ENCODE results near the gene RPP14.

RPP14 gene

DNA sequence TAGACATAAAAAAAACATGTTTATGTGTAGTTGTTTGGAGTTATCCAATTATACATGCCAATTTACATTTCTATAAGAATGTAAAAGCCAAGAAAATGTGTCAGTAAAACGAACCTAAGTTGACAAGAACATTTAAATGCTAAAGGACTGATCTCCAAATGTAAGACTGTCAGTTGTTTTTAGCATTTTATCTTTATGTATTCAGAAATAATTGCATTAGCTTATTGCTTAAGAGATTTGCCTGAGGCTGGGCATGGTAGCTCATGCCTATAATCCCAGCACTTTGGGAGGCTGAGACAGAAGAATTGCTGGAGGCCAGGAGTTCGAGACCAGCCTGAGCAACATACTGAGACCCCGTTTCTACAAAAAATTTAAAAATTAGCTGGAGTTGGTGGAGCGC lies 53.6 kb downstream of the RPP14 start:
- DNase-seq = no peak

DNA sequence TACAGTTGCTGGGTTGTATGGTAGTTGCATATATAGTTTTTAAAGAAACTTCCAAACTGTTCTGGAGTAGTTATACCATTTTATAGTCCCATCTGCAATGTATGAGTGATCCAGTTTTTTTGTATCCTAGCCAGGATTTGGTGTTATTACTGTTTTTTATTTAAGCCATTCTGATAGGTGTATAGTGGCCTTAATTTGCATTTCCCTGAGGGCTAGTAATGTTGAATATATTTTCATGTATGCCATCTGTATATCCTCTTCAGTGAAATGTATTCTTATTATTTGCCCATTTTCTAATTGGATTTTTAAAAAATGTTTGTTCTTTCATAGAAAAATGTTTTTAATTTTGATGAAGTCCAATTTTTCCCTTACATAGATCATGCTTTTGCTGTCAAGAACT lies 55.8 kb downstream of the RPP14 start:
- no peak for DNase-seq

DNA sequence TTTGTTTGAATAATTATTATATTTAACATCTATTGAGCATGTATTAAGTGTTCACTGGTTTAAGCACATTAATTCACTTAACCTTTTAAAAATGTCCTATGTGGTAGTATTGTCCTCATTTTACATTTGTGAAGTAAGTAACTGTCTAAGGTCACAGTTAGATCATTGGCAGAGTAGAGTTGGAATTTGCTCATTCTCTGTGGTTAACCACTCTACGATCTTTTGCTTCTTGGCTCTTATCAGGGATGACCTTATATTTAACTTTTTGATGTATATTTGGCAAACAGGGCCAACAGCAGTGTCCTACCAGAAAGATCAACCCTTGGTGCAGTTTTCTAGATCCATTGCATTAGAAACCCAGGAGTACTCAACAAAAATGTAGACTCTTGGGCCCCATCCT lies 60.7 kb downstream of the RPP14 start:
- DNase-seq = no peak

DNA sequence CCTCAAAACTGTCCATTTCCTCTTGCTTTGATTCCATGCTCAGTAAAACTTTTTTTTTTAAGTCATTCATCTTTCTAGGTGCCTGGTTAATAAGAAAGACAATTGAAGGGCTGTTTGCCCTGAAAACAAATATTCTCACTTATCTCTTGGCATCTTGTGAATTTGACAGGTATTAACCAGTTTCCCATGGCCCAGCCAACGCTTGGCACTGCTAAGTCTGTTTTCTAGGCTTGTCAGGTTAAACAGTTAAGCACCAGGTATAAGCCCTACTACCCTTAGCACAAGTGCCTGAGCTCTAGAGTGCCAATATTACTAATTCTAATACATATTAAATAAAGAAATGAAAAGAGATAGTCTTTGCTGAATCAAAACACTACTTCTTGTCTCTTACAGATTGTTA lies 63.0 kb downstream of the RPP14 start:
- DNase-seq = no peak
